Central memory CD8-positive, alpha-beta T cell (primary cell): ENCODE data around the gene CDH23.

ENCODE experiments used
- ATAC-seq: fragments of 150-1000 bp; cut with Tn5 transposase; replicated peaks from 2 replicates; pipeline ENCODE4 v1.10.0; 2022; ENCODE audit warnings: mild to moderate bottlenecking, moderate FRiP score, moderate number of reproducible peaks; ENCODE audit not compliant: poor library complexity, severe bottlenecking; ENCODE audit errors: extremely low read depth
- DNase-seq, 2 donors: peaks; one replicate each; pipeline ENCODE4 v3.0.0; 2021; ENCODE audit warnings: low spot score in 2 of 2
- H3K27ac Mint-ChIP-seq: one replicate; pipeline ENCODE4 v1.8.0; 2022; ENCODE audit warnings: low read depth, mild to moderate bottlenecking, moderate library complexity, mixed read lengths
- H3K27me3 Mint-ChIP-seq: one replicate; pipeline ENCODE4 v1.8.0; 2022; ENCODE audit warnings: mixed read lengths
- H3K36me3 Mint-ChIP-seq: one replicate; pipeline ENCODE4 v1.8.0; 2022; ENCODE audit warnings: mild to moderate bottlenecking, moderate library complexity, mixed read lengths; ENCODE audit not compliant: insufficient read depth
- H3K4me1 Mint-ChIP-seq: one replicate; pipeline ENCODE4 v1.8.0; 2022; ENCODE audit warnings: mixed read lengths
- H3K4me3 Mint-ChIP-seq: one replicate; pipeline ENCODE4 v1.8.0; 2022; ENCODE audit warnings: mild to moderate bottlenecking, moderate library complexity, mixed read lengths
- H3K9me3 Mint-ChIP-seq: one replicate; pipeline ENCODE4 v1.8.0; 2022; ENCODE audit warnings: mixed read lengths

CDH23 gene

DNA sequence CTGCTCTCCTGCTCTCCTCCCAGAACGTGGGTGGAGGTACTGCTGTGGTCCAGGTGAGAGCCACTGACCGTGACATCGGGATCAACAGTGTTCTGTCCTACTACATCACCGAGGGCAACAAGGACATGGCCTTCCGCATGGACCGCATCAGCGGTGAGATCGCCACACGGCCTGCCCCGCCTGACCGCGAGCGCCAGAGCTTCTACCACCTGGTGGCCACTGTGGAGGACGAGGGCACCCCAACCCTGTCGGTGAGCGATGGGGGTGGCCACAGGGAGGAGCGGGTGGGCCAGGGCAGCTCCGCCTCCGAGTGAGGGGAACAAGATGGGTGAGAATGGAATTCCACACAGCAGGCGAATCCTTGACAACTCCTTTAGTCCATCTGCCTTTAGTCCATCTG lies 345.0 kb downstream of the CDH23 start:
- peaks cover 11% of the 10 kb centered on the region for H3K36me3 Mint-ChIP-seq
- no peaks in the 10 kb centered on the region for H3K9me3 Mint-ChIP-seq
- H3K27me3 Mint-ChIP-seq, result no peaks in the 10 kb centered on the region
- H3K4me3 Mint-ChIP-seq, result peak overlapping the region; percentile 61
- ATAC-seq (no peak), DNase-seq (no peak)
- peak overlapping the region; percentile 76 for H3K27ac Mint-ChIP-seq
- peaks cover 94% of the 10 kb centered on the region for H3K4me1 Mint-ChIP-seq

DNA sequence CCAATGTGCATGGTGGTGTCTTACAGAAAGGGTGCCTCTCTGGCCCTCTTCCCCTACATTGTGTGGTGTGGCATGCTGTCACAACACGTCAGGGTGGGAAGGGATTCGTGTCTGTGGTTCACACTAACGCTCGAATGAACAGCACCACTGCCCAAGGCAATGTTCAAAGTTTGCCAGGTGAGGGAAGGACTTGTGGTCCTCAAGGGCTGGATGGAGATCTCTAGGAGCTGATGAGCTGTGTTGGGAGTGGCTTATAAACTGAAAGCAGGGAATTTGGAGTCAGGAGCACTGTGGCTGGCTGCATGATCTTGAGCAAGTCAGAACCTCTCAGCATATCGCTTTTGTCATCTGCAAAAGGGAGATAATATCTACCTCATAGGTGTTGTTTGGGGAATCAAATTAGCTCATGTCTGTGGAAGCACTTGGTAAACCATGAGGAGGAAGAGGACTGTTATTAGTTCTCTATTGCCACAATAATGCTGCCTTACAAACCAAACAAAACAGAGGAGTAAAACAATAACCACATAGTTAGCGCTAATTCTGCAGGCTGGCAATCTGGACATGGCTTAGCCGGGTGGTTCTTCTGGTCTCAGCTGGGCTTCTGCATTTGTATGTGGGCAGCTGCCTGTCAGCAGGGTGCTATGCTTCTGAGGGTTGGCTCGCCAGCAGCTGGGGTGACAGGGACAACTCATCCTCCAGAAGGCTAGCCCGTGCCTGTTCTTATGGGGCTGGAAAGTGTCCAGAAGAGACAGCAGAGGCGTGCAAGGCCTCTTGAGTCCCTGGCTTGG lies 345.8 kb downstream of the CDH23 start:
- peak; percentile 86 for ATAC-seq
- H3K9me3 Mint-ChIP-seq, result no peaks in the 10 kb centered on the region

DNA sequence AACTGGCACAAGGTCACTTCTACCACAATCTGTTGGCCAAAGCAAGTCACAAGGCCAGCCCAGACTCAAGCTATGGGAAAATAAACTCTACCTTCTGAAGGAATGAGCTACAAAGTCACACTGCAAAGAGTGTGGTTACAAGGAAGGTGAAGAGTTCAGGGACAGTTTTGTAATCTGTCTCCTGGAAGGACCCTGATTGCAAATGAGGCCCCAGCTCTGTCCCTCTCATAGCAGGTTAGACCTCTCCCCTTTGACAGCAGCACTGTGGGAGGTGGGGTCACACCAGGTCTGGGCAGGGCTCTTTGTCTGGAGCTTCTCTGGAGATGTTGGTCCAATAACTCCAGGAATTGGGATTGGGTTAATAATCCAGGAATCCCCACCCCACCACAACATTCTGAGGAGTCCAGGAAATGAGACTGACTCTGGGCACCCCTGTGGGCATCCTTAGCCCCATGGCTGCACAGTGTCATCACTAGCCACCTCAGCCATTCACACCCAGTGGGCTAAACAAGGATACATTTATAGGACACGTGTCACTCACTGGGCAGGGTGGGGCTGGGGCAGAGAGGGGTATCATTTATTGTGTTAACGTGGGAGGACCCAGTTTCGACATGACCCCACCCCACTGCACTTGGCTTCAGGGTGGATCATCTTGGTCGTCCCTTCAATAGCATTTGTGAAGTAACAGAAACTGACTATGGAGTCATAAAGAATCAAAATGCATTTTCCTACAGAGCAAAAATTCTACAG lies 346.5 kb downstream of the CDH23 start:
- no peaks in the 10 kb centered on the region for H3K9me3 Mint-ChIP-seq
- H3K4me3 Mint-ChIP-seq, result peak overlapping the region; percentile 61
- peak overlapping the region; percentile 76 for H3K27ac Mint-ChIP-seq
- ATAC-seq (no peak), DNase-seq (no peak)
- peaks cover 94% of the 10 kb centered on the region for H3K4me1 Mint-ChIP-seq
- H3K27me3 Mint-ChIP-seq, result no peaks in the 10 kb centered on the region
- peaks cover 11% of the 10 kb centered on the region for H3K36me3 Mint-ChIP-seq

More for the DNA sequence above, 345.8 kb downstream of the CDH23 start:
- Mint-ChIP-seq H3K27me3 (no peaks in the 10 kb centered on the region), H3K27ac (peak overlapping the region; percentile 76), H3K4me1 (peaks cover 94% of the 10 kb centered on the region), H3K4me3 (peak overlapping the region; percentile 61), H3K36me3 (peaks cover 11% of the 10 kb centered on the region)
- peak in 1 of 2 donors; percentile 39 for DNase-seq

DNA sequence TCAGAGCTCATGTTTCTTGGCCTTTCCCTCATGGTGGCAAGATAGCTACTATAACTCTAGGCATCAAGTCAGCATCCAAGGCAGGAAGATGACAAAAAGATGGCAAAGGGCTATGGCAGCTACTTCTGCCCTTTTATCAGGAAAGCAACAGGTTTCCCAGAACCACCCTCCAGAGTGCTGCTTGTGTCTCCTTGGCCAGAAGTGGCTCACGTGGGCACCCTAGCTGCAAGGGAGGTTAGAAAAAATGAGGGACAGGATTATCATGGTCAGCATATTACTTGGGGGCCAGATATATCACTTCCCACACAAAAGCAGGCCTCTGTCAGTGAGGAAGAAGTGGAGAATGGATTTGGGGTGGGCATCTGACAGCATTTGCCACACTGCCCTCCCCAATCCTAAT lies 347.1 kb downstream of the CDH23 start:
- ATAC-seq, result no peak
- no peak for DNase-seq
- Mint-ChIP-seq H3K36me3 (peaks cover 15% of the 10 kb centered on the region), H3K4me1 (peaks cover 96% of the 10 kb centered on the region), H3K27me3 (no peaks in the 10 kb centered on the region), H3K4me3 (peak overlapping the region; percentile 61), H3K9me3 (no peaks in the 10 kb centered on the region), H3K27ac (no peak overlapping the region)

- peak overlapping the region; percentile 11 for H3K4me3 Mint-ChIP-seq
- peak overlapping the region; percentile 88 for H3K27ac Mint-ChIP-seq
- H3K27me3 Mint-ChIP-seq, result no peaks in the 10 kb centered on the region
- peaks cover 18% of the 10 kb centered on the region for H3K36me3 Mint-ChIP-seq
- H3K9me3 Mint-ChIP-seq, result no peaks in the 10 kb centered on the region
- ATAC-seq (no peak), DNase-seq (no peak)
- peaks cover 96% of the 10 kb centered on the region for H3K4me1 Mint-ChIP-seq
Observed at GRCh38 chr10:71744897-71745663, 348.4 kb downstream of the CDH23 start.

DNA sequence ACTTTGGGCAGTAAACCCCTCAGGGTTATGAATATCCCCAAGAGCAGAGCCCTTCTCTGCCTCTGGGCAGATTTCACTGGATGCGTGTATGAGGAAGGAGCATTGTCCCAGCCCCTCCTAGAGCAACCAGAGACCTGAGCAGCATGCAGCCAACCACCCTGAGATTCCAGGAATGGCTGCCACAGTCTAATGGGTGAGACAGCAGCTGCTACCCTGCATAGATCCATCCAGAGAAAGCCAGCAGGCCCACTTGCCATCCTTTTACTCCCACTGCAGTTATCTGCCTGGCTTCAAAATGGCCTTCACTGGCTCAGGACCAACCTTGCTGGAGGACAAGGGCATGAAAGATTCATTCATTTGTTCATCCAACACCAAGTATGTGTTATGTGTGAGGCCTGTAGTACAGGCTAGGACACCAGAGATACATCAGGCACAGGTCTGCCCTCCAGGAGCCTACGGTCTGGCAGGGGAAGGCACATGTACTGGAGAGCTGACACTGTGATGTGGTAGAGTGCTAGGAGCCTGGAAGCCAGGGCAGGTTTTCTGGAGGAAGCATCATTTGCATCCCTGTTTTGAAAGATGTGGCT lies 349.0 kb downstream of the CDH23 start:
- Mint-ChIP-seq H3K27me3 (no peaks in the 10 kb centered on the region), H3K4me1 (peaks cover 96% of the 10 kb centered on the region), H3K36me3 (peaks cover 22% of the 10 kb centered on the region), H3K4me3 (peak overlapping the region; percentile 71), H3K9me3 (no peaks in the 10 kb centered on the region), H3K27ac (peak overlapping the region; percentile 88)
- ATAC-seq (no peak), DNase-seq (no peak)

GRCh38 chr10:71746344-71747037 lies 349.8 kb downstream of the CDH23 start:
- ATAC-seq (no peak), DNase-seq (no peak)
- Mint-ChIP-seq H3K36me3 (peaks cover 26% of the 10 kb centered on the region), H3K27me3 (no peaks in the 10 kb centered on the region), H3K9me3 (no peaks in the 10 kb centered on the region), H3K4me3 (peak overlapping the region; percentile 71), H3K27ac (peak overlapping the region; percentile 88), H3K4me1 (peaks cover 93% of the 10 kb centered on the region)

- Mint-ChIP-seq H3K27ac (peak overlapping the region; percentile 88), H3K27me3 (no peaks in the 10 kb centered on the region), H3K9me3 (no peaks in the 10 kb centered on the region), H3K36me3 (peaks cover 27% of the 10 kb centered on the region), H3K4me3 (peak overlapping the region; percentile 71), H3K4me1 (peaks cover 93% of the 10 kb centered on the region)
- no peak for ATAC-seq
- DNase-seq, result no peak
Observed at GRCh38 chr10:71747039-71747531, 350.4 kb downstream of the CDH23 start.

GRCh38 chr10:71747551-71748523 lies 351.1 kb downstream of the CDH23 start:
- peak overlapping the region; percentile 88 for H3K27ac Mint-ChIP-seq
- peaks cover 93% of the 10 kb centered on the region for H3K4me1 Mint-ChIP-seq
- DNase-seq (no peak), ATAC-seq (no peak)
- H3K27me3 Mint-ChIP-seq, result no peaks in the 10 kb centered on the region
- no peaks in the 10 kb centered on the region for H3K9me3 Mint-ChIP-seq
- peaks cover 25% of the 10 kb centered on the region for H3K36me3 Mint-ChIP-seq
- H3K4me3 Mint-ChIP-seq, result peak overlapping the region; percentile 71

GRCh38 chr10:71748671-71749191 lies 352.0 kb downstream of the CDH23 start:
- H3K4me3 Mint-ChIP-seq, result peak overlapping the region; percentile 71
- H3K9me3 Mint-ChIP-seq, result no peaks in the 10 kb centered on the region
- DNase-seq (peak; percentile 58 to 68), ATAC-seq (peak; percentile 83)
- peak overlapping the region; percentile 88 for H3K27ac Mint-ChIP-seq
- H3K27me3 Mint-ChIP-seq, result no peaks in the 10 kb centered on the region
- peaks cover 93% of the 10 kb centered on the region for H3K4me1 Mint-ChIP-seq
- H3K36me3 Mint-ChIP-seq, result peaks cover 27% of the 10 kb centered on the region

DNA sequence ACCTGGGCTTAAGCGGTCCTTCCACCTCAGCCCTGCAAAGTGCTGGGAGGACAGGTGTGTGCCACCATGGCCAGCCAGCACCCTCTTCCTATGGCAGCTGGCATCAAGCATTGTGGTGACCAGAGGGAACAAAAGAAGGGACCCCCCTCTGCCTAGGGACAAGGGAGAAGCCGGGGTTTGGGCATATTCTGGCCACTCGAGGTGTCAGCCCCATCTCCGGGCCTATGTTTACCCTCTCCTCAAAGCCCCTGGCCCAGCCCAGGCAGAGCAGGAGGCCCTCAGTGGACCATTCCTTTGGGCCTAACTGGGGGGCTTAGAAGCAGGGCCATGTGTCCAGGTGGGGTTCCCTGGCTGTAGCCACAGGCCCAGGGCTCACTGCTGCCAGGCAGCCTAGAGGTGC lies 352.7 kb downstream of the CDH23 start:
- no peak for ATAC-seq
- Mint-ChIP-seq H3K27ac (peak overlapping the region; percentile 88), H3K27me3 (no peaks in the 10 kb centered on the region), H3K9me3 (no peaks in the 10 kb centered on the region), H3K4me1 (peaks cover 94% of the 10 kb centered on the region), H3K36me3 (peaks cover 26% of the 10 kb centered on the region), H3K4me3 (peak overlapping the region; percentile 71)
- DNase-seq, result no peak
